WTC11 (cell line): Measurements from ENCODE around the gene LIN28A. TPM values are rescaled to one million over a fixed set of nuclear protein-coding genes. Genes with fewer than 3 reads are reported as not detected.

Experiments used
- AR ChIP-seq: fragments of 250-450 bp; sonication (Bioruptor Pico); IDR thresholded peaks from 2 replicates; pipeline ENCODE4 v1.9.0; 2021; ENCODE audit warnings: mild to moderate bottlenecking
- ELF4 ChIP-seq: sonication (generic); formaldehyde crosslinking; IDR thresholded peaks from 2 replicates; pipeline ENCODE4 v1.8.1; 2022; ENCODE audit warnings: low read depth, mild to moderate bottlenecking, moderate library complexity, missing genetic modification reagents
- EMX1 ChIP-seq: fragments of 250-450 bp; sonication (Bioruptor Pico); IDR thresholded peaks from 2 replicates; pipeline ENCODE4 v1.8.0; 2021; ENCODE audit warnings: mild to moderate bottlenecking
- ETV6 ChIP-seq: sonication (generic); formaldehyde crosslinking; IDR thresholded peaks from 2 replicates; pipeline ENCODE4 v1.8.1; 2022; ENCODE audit warnings: mild to moderate bottlenecking, missing genetic modification reagents
- GRHL2 ChIP-seq: fragments of 250-450 bp; sonication (Bioruptor Pico); IDR thresholded peaks from 2 replicates; pipeline ENCODE4 v1.8.0; 2022; ENCODE audit warnings: mild to moderate bottlenecking, moderate library complexity; ENCODE audit not compliant: insufficient replicate concordance, severe bottlenecking
- HMGA2 ChIP-seq: fragments of 250-450 bp; sonication (Bioruptor Pico); IDR thresholded peaks from 2 replicates; pipeline ENCODE4 v1.4.0; 2021; ENCODE audit warnings: mild to moderate bottlenecking, moderate library complexity
- HMGXB4 ChIP-seq: sonication (generic); formaldehyde crosslinking; IDR thresholded peaks from 2 replicates; pipeline ENCODE4 v1.8.1; 2023; ENCODE audit warnings: mild to moderate bottlenecking, moderate library complexity, missing genetic modification reagents
- IRF2 ChIP-seq: sonication (generic); formaldehyde crosslinking; IDR thresholded peaks from 2 replicates; pipeline ENCODE4 v1.8.0; 2022; ENCODE audit warnings: low read depth, missing genetic modification reagents, borderline replicate concordance
- MLX ChIP-seq: sonication (generic); formaldehyde crosslinking; IDR thresholded peaks from 2 replicates; pipeline ENCODE4 v1.8.1; 2023; ENCODE audit warnings: mild to moderate bottlenecking, missing genetic modification reagents, moderate library complexity
- MYBL2 ChIP-seq: sonication (generic); formaldehyde crosslinking; IDR thresholded peaks from 2 replicates; pipeline ENCODE4 v1.8.1; 2023; ENCODE audit warnings: mild to moderate bottlenecking, moderate library complexity, missing genetic modification reagents
- NFYB ChIP-seq: sonication (generic); formaldehyde crosslinking; conservative IDR thresholded peaks from 2 replicates; pipeline ENCODE4 v1.8.0; 2022; ENCODE audit warnings: low read depth, missing genetic modification reagents
- OVOL2 ChIP-seq: fragments of 250-450 bp; sonication (Bioruptor Pico); IDR thresholded peaks from 2 replicates; pipeline ENCODE4 v1.9.0; 2021; ENCODE audit warnings: mild to moderate bottlenecking, borderline replicate concordance
- PRRX2 ChIP-seq: fragments of 250-450 bp; sonication (Bioruptor Pico); IDR thresholded peaks from 2 replicates; pipeline ENCODE4 v1.8.0; 2021; ENCODE audit warnings: mild to moderate bottlenecking
- SMAD3 ChIP-seq: sonication (generic); formaldehyde crosslinking; IDR thresholded peaks from 2 replicates; pipeline ENCODE4 v1.8.0; 2022; ENCODE audit warnings: missing genetic modification reagents, mild to moderate bottlenecking, borderline replicate concordance
- SP1 ChIP-seq: sonication (generic); formaldehyde crosslinking; conservative IDR thresholded peaks from 2 replicates; pipeline ENCODE4 v1.8.1; 2022; ENCODE audit warnings: missing genetic modification reagents
- STAT6 ChIP-seq: sonication (generic); formaldehyde crosslinking; conservative IDR thresholded peaks from 2 replicates; pipeline ENCODE4 v1.8.1; 2023; ENCODE audit warnings: mild to moderate bottlenecking, low read depth, missing genetic modification reagents, moderate library complexity
- TCF7 ChIP-seq: sonication (generic); formaldehyde crosslinking; IDR thresholded peaks from 2 replicates; pipeline ENCODE4 v1.8.0; 2022; ENCODE audit warnings: mild to moderate bottlenecking, low read depth, missing genetic modification reagents, moderate library complexity
- TEAD1 ChIP-seq: sonication (generic); formaldehyde crosslinking; IDR thresholded peaks from 2 replicates; pipeline ENCODE4 v1.8.0; 2022; ENCODE audit warnings: mild to moderate bottlenecking, missing genetic modification reagents
- USF1 ChIP-seq: sonication (generic); formaldehyde crosslinking; IDR thresholded peaks from 2 replicates; pipeline ENCODE4 v1.8.0; 2022; ENCODE audit warnings: mild to moderate bottlenecking, missing genetic modification reagents
- ZBTB43 ChIP-seq: sonication (generic); formaldehyde crosslinking; IDR thresholded peaks from 2 replicates; pipeline ENCODE4 v1.8.1; 2023; ENCODE audit warnings: mild to moderate bottlenecking, missing genetic modification reagents
- ZMAT4 ChIP-seq: fragments of 250-450 bp; sonication (Bioruptor Pico); IDR thresholded peaks from 2 replicates; pipeline ENCODE4 v1.9.0; 2021; ENCODE audit warnings: mild to moderate bottlenecking
- ZNF232 ChIP-seq: sonication (generic); formaldehyde crosslinking; IDR thresholded peaks from 2 replicates; pipeline ENCODE4 v1.8.0; 2022; ENCODE audit warnings: mild to moderate bottlenecking, missing genetic modification reagents
- ZNF512 ChIP-seq: sonication (generic); formaldehyde crosslinking; IDR thresholded peaks from 2 replicates; pipeline ENCODE4 v1.8.1; 2022; ENCODE audit warnings: missing genetic modification reagents, borderline replicate concordance
- ZNF671 ChIP-seq: fragments of 250-450 bp; sonication (Bioruptor Pico); IDR thresholded peaks from 2 replicates; pipeline ENCODE4 v1.8.0; 2021; ENCODE audit warnings: mild to moderate bottlenecking
- ZSCAN18 ChIP-seq: fragments of 250-450 bp; sonication (Bioruptor Pico); IDR thresholded peaks from 2 replicates; pipeline ENCODE4 v2.1.2; 2022; ENCODE audit warnings: mild to moderate bottlenecking, moderate library complexity
- total RNA-seq: library from RNA; stranded (reverse); gene quantifications from 3 replicates; pipeline ENCODE4 v1.2.3, GENCODE V29; 2021

LIN28A gene
- total RNA-seq, 1 experiment from 2014 or later: 1,251 TPM

- TF ChIP-seq SMAD3 (CRISPR knock-in tag) (no peak), ZMAT4 (peak; percentile 74; the same call in 1 of the 2 replicates), SP1 (CRISPR knock-in tag) (no peak; the same call in 1 of the 2 replicates), USF1 (CRISPR knock-in tag) (peak; percentile 81), EMX1 (CRISPR knock-in tag) (peak; percentile 77), ZNF671 (CRISPR knock-in tag) (peak; percentile 68; the same call in 1 of the 2 replicates), ELF4 (CRISPR knock-in tag) (no peak), OVOL2 (CRISPR knock-in tag) (no peak), MYBL2 (CRISPR knock-in tag) (no peak), AR (peak; percentile 85; the same call in 1 of the 2 replicates), HMGXB4 (CRISPR knock-in tag) (no peak), GRHL2 (CRISPR knock-in tag) (no peak), TEAD1 (CRISPR knock-in tag) (no peak; the same call in none of the 2 replicates), ETV6 (CRISPR knock-in tag) (no peak), TCF7 (CRISPR knock-in tag) (no peak), IRF2 (CRISPR knock-in tag) (peak; percentile 23; the same call in 1 of the 2 replicates), PRRX2 (CRISPR knock-in tag) (0 out of 2 replicates have a peak, but pooled peaks have one; percentile 43), ZNF232 (no peak), NFYB (CRISPR knock-in tag) (peak; percentile 79), ZSCAN18 (CRISPR knock-in tag) (no peak), ZNF512 (CRISPR knock-in tag) (no peak), MLX (CRISPR knock-in tag) (no peak), ZBTB43 (no peak), HMGA2 (CRISPR knock-in tag) (no peak), STAT6 (no peak)
- TF ChIP-seq, all 79 proteins: peak for 24
Measured at GRCh38 chr1:26472320-26472900, 61.8 kb downstream of the LIN28A start, which contains the start of gene HMGN2 (continued).
